ENCODE results near the gene FKBP15.

DNA sequence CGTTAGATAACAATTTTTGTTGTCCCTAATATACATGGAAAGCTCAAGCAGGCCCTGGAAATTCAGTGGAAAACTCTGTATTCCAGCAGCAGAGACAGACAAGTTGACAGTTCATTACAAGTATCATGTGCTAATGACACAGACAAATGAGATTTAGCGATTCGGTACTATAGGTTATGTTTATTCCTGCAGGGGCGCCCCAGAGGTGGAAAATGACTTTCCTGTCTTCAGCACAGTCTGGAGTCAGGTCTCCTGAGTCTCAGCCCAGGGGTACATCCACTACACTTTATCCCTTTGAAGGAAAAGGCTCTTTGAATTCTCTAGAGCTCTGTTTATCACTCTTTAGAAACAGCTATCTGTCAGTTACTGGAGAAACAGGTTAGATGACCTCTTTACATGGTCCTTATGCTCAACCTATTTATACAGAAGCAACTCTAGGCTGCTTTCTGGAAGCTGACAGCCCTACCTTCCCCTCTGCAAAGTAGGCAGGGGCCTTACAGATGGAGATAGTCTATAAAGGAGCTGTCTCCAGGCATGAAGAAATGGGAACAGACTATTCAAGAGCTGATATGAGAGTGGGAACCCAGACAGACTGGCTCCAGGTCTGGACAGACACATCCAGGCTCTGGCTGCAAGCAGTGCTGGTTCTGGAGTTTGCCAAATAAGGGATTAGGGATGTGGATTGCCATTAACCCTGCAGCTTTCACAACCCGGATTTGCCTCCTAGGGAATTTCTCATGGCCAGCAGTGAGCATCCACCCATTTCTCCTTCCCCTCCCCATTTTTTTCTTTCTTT, 77.4 kb downstream of the FKBP15 start:
- TF ChIP-seq, protein P1, sequence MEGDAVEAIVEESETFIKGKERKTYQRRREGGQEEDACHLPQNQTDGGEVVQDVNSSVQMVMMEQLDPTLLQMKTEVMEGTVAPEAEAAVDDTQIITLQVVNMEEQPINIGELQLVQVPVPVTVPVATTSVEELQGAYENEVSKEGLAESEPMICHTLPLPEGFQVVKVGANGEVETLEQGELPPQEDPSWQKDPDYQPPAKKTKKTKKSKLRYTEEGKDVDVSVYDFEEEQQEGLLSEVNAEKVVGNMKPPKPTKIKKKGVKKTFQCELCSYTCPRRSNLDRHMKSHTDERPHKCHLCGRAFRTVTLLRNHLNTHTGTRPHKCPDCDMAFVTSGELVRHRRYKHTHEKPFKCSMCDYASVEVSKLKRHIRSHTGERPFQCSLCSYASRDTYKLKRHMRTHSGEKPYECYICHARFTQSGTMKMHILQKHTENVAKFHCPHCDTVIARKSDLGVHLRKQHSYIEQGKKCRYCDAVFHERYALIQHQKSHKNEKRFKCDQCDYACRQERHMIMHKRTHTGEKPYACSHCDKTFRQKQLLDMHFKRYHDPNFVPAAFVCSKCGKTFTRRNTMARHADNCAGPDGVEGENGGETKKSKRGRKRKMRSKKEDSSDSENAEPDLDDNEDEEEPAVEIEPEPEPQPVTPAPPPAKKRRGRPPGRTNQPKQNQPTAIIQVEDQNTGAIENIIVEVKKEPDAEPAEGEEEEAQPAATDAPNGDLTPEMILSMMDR (IDR thresholded peaks at IDR 0.05 in 4 of 5, conservative IDR thresholded peaks at IDR 0.05 in 1 of 5): no peak
- TF ChIP-seq POLR2A (IDR thresholded peaks at IDR 0.05): no peak
